Stimulated activated CD8-positive, alpha-beta memory T cell treated with anti-CD3 and anti-CD28 coated beads, Interleukin-7, amount 100 ng/mL, for 4 hours (primary cell): ENCODE data around the gene LRRC17.

ENCODE experiments used
- DNase-seq, 2 donors: peaks; one replicate each; pipeline ENCODE4 v3.0.0-alpha.2; 2020; ENCODE audit warnings: low read depth in 2 of 2

Gene LRRC17

DNA sequence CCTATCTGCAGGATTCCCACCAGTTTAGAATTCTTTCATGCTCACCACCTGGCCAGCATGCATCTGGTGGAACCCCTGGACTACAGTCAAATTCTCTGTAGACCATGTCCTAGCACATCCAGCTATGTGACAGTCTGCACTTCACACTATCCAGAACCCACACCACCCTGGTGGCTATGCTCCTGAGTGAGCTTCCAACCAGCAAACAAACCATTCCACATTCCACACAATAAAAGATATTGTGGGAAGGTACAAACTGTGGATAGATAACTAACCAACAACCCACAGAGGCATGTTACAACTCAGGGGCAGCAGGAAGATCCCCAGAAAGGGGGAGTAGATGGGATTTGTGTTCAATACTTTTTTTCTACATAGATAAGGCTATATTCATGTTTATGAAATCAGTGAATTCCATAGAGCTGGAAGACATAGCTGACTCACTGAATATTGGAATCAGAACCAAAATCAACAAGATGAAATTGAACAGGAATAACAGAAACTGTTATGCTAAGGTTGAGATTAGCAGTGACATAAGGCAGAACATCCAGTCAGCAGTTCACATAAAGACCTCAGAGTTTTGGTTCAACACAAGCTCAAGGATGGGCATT, 72.5 kb downstream of the LRRC17 start:
- DNase-seq, result no peak

DNA sequence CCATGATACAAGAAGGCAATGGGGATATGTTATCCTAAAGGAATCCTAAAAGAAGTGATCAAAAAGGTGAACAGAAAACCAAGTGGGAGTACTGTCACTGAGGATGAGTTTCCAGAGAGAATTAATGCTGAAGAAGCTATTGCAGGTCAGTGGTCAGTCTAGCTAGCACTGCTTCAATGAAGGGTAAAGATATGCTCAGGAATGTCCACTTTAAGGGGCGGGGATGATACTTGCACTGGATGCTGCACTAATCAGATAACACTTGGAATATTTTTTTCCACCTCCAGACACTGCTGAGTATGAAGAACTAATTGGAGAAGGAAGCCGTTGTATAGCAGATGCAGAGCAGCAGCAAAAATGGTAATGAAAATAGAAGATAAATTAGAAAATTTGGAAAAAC, 75.3 kb downstream of the LRRC17 start:
- no peak for DNase-seq

GRCh38 chr7:102988631-102989560, 76.1 kb downstream of the LRRC17 start:
- DNase-seq, result no peak

DNA sequence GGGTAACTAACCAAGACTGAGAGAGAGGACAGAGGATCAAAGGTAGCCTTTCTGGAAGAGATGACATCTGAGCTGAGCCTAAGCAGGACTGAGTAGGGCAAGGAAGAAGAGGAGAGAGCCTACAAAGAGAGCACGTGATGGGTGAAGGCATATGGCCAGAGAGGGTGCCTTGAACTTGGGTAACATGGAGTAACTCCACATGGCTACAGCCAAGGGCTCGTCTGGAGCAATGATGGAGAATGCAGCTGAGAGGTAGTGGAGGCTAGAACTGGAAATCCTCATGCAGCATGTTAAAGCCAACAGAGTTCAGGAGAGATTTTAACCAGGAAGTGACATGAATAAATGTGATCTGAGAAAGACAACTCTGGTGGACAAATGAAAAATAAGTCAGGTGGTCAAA, 77.8 kb downstream of the LRRC17 start:
- DNase-seq, result no peak

GRCh38 chr7:102991077-102991539, 78.3 kb downstream of the LRRC17 start:
- DNase-seq, result no peak

- DNase-seq, result no peak
These were observed 78.9 kb downstream of the LRRC17 start for GRCh38 chr7:102991540-102992214.

DNA sequence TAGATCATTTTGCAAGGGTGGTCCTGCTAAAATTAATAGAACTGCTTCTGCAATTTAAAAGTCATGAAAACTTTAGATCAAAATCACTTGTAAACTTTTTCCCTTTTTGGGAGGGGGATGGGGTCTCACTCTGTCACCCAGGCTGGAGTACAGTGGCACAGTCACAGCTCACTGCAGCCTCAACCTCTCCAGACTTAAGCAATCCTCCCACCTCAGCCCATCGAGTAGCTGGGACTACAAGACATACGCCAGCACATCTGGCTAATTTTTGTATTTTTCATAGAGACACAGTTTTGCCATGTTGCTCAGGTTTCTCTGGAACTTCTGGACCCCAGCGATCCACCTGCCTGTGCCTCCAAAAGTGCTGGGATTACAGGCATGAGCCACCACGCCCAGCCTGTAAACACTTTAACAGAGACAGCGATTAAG, 79.7 kb downstream of the LRRC17 start:
- DNase-seq, result no peak

- no peak for DNase-seq
These were observed 80.3 kb downstream of the LRRC17 start for GRCh38 chr7:102992938-102993717.

GRCh38 chr7:102993718-102994029, 80.9 kb downstream of the LRRC17 start:
- DNase-seq, result no peak

DNA sequence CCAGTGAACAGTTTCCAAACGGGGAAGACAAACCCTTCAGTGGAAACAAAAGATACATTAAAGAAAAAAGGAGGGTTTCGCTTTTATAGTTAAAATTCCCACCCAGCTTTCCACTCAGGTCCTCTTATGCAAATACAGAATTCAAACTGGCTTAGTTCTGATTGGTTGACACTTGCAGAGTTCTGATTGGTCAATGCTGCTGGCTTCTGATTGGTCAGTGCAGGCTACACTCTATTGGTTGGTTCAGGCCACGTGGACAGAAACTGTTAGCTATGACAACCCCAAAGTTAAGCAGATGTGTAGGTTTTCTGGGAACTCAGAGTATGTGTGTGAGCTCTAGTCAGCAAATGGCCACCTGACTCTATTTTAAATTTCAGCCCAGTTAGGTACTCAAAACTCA, 81.8 kb downstream of the LRRC17 start:
- DNase-seq, result no peak
